Panc1 (cell line): ENCODE data around the gene TRIOBP.

Experiments used
- CTCF ChIP-seq: fragments of 450-650 bp; IDR thresholded peaks from 2 replicates; pipeline ENCODE4 v1.5.1; 2017; ENCODE audit warnings: mild to moderate bottlenecking
- REST ChIP-seq, 2 experiments: IDR thresholded peaks; 2 replicates each; pipeline ENCODE4 v1.6.1; 2011 to 2012; ENCODE audit warnings: low read depth in 2 of 2, control low read depth in 1 of 2, low read length in 1 of 2, mild to moderate bottlenecking in 1 of 2, moderate library complexity in 1 of 2; ENCODE audit not compliant: insufficient read depth in 1 of 2
- TCF7L2 ChIP-seq: IDR thresholded peaks from 2 replicates; pipeline ENCODE4 v1.6.1; 2011; ENCODE audit warnings: mild to moderate bottlenecking, low read depth, low read length, inconsistent platforms

- TF ChIP-seq CTCF (no peak), REST (IDR thresholded peaks at IDR 0.05; ENCODE audit: insufficient read depth in 1 of 2, low read depth in 2 of 2, low read length in 1 of 2) (no peak), TCF7L2 (no peak)
Measured at GRCh38 chr22:37669586-37669985, 27.3 kb upstream of the TRIOBP start.
